Osteoblast (primary cell): ENCODE data around the gene ZBTB24. TPM values are rescaled to one million over a fixed set of nuclear protein-coding genes. Genes with fewer than 3 reads are reported as not detected.

Experiments used
- DNase-seq: peaks from one replicate; pipeline ENCODE4 v3.0.0; 2011; ENCODE audit warnings: low spot score, mixed read lengths; ENCODE audit not compliant: insufficient read length; ENCODE audit errors: missing footprints
- H2AFZ ChIP-seq: 2 replicates; pipeline ENCODE4 v1.6.0; 2011; ENCODE audit warnings: mild to moderate bottlenecking, low read length
- H3K27ac ChIP-seq: 2 replicates; pipeline ENCODE4 v1.5.1; 2011; ENCODE audit warnings: mild to moderate bottlenecking, low read depth, low read length, moderate library complexity
- H3K27me3 ChIP-seq: 2 replicates; pipeline ENCODE4 v1.6.0; 2012; ENCODE audit warnings: mild to moderate bottlenecking, control low read depth, inconsistent platforms, low read length, moderate library complexity; ENCODE audit not compliant: insufficient read depth
- H3K36me3 ChIP-seq: 2 replicates; pipeline ENCODE4 v1.5.1; 2011; ENCODE audit warnings: mild to moderate bottlenecking, low read length, control low read depth, moderate library complexity; ENCODE audit not compliant: insufficient read depth
- H3K4me1 ChIP-seq: 2 replicates; pipeline ENCODE4 v1.5.1; 2011; ENCODE audit warnings: mild to moderate bottlenecking, low read length, control low read depth, moderate library complexity; ENCODE audit not compliant: insufficient read depth
- H3K4me2 ChIP-seq: 2 replicates; pipeline ENCODE4 v1.6.0; 2011; ENCODE audit warnings: mild to moderate bottlenecking, low read length; ENCODE audit not compliant: insufficient read depth
- H3K4me3 ChIP-seq: fragments of 200-600 bp; sonication (generic); 3 replicates; pipeline ENCODE4 v1.5.1; 2012; ENCODE audit warnings: mild to moderate bottlenecking, low read length, inconsistent platforms; ENCODE audit not compliant: insufficient read depth
- H3K79me2 ChIP-seq: 2 replicates; pipeline ENCODE4 v1.6.0; 2012; ENCODE audit warnings: mild to moderate bottlenecking, low read length, control low read depth, inconsistent platforms; ENCODE audit not compliant: insufficient read depth
- H3K9me3 ChIP-seq: 2 replicates; pipeline ENCODE4 v1.5.1; 2011; ENCODE audit warnings: low read depth, low read length, control low read depth
- H4K20me1 ChIP-seq: 2 replicates; pipeline ENCODE4 v1.6.0; 2012; ENCODE audit warnings: mild to moderate bottlenecking, low read length, control low read depth; ENCODE audit not compliant: insufficient read depth
- total RNA-seq: library from RNA; depleted of rRNA; stranded (reverse); fragments of >200 nt; gene quantifications from 2 replicates; pipeline ENCODE4 v1.2.3, GENCODE V29; 2012
- TF ChIP-seq, protein P1 (sequence below): IDR thresholded peaks from 2 replicates; pipeline ENCODE4 v1.5.1; 2011; ENCODE audit warnings: mild to moderate bottlenecking, low read depth, low read length, moderate library complexity; ENCODE audit errors: extremely low read depth

Gene ZBTB24
- total RNA-seq, 1 donor: 8.7 TPM

DNA sequence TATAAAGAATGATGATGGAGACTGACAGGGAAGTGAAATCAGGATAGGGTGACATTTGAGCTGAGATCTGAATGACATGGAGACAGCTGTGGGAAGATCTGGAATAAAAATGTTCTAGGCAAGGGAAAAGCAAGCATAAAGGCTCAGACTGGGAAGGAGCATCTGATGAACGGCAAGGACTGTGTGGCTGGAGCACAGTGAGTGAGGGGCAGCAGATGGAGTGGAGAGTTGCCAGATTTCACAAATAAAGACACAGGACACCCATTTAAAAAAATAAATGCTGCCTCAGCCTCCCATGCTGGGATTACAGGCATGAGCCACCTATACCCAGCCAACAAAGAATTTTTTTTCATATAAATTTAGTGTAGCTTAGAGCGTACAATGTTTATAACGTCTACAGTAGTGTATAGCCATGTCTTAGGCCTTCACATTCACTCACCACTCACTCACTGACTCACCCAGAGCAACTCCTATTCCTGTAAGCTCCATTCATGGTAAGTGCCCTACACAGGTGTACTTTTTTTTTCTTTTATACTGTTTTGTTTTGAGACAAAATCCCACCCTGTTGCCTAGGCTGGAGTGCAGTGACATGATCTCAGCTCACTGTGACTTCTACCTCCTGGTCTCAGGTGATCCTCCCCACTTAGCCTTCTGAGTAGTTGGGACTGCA is 2.4 kb upstream of the ZBTB24 start:
- Histone ChIP-seq H3K4me2 (no peak overlapping the region), H3K27ac (no peak overlapping the region), H4K20me1 (no peaks in the 10 kb centered on the region), H3K4me1 (peaks cover 7% of the 10 kb centered on the region), H2AFZ (no peak overlapping the region), H3K27me3 (no peaks in the 10 kb centered on the region), H3K9me3 (no peaks in the 10 kb centered on the region), H3K36me3 (peaks cover 15% of the 10 kb centered on the region), H3K4me3 (no peak overlapping the region), H3K79me2 (peaks cover 15% of the 10 kb centered on the region)
- no peak for DNase-seq
- TF ChIP-seq, protein P1, sequence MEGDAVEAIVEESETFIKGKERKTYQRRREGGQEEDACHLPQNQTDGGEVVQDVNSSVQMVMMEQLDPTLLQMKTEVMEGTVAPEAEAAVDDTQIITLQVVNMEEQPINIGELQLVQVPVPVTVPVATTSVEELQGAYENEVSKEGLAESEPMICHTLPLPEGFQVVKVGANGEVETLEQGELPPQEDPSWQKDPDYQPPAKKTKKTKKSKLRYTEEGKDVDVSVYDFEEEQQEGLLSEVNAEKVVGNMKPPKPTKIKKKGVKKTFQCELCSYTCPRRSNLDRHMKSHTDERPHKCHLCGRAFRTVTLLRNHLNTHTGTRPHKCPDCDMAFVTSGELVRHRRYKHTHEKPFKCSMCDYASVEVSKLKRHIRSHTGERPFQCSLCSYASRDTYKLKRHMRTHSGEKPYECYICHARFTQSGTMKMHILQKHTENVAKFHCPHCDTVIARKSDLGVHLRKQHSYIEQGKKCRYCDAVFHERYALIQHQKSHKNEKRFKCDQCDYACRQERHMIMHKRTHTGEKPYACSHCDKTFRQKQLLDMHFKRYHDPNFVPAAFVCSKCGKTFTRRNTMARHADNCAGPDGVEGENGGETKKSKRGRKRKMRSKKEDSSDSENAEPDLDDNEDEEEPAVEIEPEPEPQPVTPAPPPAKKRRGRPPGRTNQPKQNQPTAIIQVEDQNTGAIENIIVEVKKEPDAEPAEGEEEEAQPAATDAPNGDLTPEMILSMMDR: no peak

- no peak for DNase-seq
- Histone ChIP-seq H3K27ac (no peak overlapping the region), H3K27me3 (no peaks in the 10 kb centered on the region), H3K4me2 (no peak overlapping the region), H3K79me2 (peaks cover 25% of the 10 kb centered on the region), H3K9me3 (no peaks in the 10 kb centered on the region), H3K4me3 (no peak overlapping the region), H2AFZ (no peak overlapping the region), H3K4me1 (peaks cover 10% of the 10 kb centered on the region), H4K20me1 (no peaks in the 10 kb centered on the region), H3K36me3 (peaks cover 19% of the 10 kb centered on the region)
- TF ChIP-seq, protein P1: no peak
These were observed 1.1 kb upstream of the ZBTB24 start for GRCh38 chr6:109484122-109484521.

- Histone ChIP-seq H4K20me1 (no peaks in the 10 kb centered on the region), H3K4me2 (peak overlapping the region; percentile 89), H3K4me3 (peak overlapping the region; percentile 65), H3K27ac (no peak overlapping the region), H3K27me3 (no peaks in the 10 kb centered on the region), H3K4me1 (peaks cover 11% of the 10 kb centered on the region), H2AFZ (peak overlapping the region; percentile 85), H3K79me2 (peaks cover 28% of the 10 kb centered on the region), H3K9me3 (no peaks in the 10 kb centered on the region), H3K36me3 (peaks cover 19% of the 10 kb centered on the region)
- DNase-seq: no peak
- TF ChIP-seq, protein P1: no peak
These were observed 677 bp upstream of the ZBTB24 start for GRCh38 chr6:109483735-109484057.

- H2AFZ ChIP-seq: no peak overlapping the region
- peaks cover 2% of the 10 kb centered on the region for H4K20me1 ChIP-seq
- H3K27me3 ChIP-seq: no peaks in the 10 kb centered on the region
- peaks cover 26% of the 10 kb centered on the region for H3K36me3 ChIP-seq
- H3K4me3 ChIP-seq: no peak overlapping the region
- no peaks in the 10 kb centered on the region for H3K9me3 ChIP-seq
- peaks cover 11% of the 10 kb centered on the region for H3K4me1 ChIP-seq
- TF ChIP-seq, protein P1: no peak
- H3K4me2 ChIP-seq: no peak overlapping the region
- peaks cover 48% of the 10 kb centered on the region for H3K79me2 ChIP-seq
- no peak for DNase-seq
- no peak overlapping the region for H3K27ac ChIP-seq
These were observed 2.0 kb downstream of the ZBTB24 start for GRCh38 chr6:109480993-109481480.
